Thymus (tissue), 11 donors: ENCODE results near the gene HOXC11. TPM values are rescaled to one million over a fixed set of nuclear protein-coding genes. Genes with fewer than 3 reads are reported as not detected.

Experiments
- DNase-seq, 9 donors: peaks; one replicate each; pipeline ENCODE4 v3.0.0-alpha.2; 2013; ENCODE audit warnings: low spot score in 9 of 9, low read depth in 6 of 9, missing footprints in 1 of 9
- H3K27ac ChIP-seq, 2 donors: one replicate each; pipeline ENCODE4 v1.5.1; 2013; ENCODE audit warnings: control low read depth in 1 of 2, low read depth in 1 of 2, low read length in 1 of 2, mild to moderate bottlenecking in 1 of 2, moderate library complexity in 1 of 2
- H3K27me3 ChIP-seq, 2 donors: one replicate each; pipeline ENCODE4 v1.5.1; 2013; ENCODE audit warnings: low read length in 1 of 2; ENCODE audit not compliant: control insufficient read depth in 2 of 2, insufficient read depth in 1 of 2
- H3K36me3 ChIP-seq, 2 donors: one replicate each; pipeline ENCODE4 v1.5.1; 2013; ENCODE audit warnings: low read length in 1 of 2, mild to moderate bottlenecking in 1 of 2, moderate library complexity in 1 of 2; ENCODE audit not compliant: control insufficient read depth in 2 of 2, insufficient read depth in 2 of 2
- H3K4me1 ChIP-seq, 2 donors: one replicate each; pipeline ENCODE4 v1.5.1; 2013; ENCODE audit warnings: low read length in 2 of 2; ENCODE audit not compliant: control insufficient read depth in 2 of 2, insufficient read depth in 2 of 2
- H3K4me3 ChIP-seq, 2 donors: one replicate each; pipeline ENCODE4 v1.5.1; 2013; ENCODE audit warnings: low read length in 2 of 2, control low read depth in 1 of 2, mild to moderate bottlenecking in 1 of 2
- H3K9me3 ChIP-seq, 2 donors: one replicate each; pipeline ENCODE4 v1.5.1; 2013; ENCODE audit warnings: low read length in 1 of 2, mild to moderate bottlenecking in 1 of 2; ENCODE audit not compliant: control insufficient read depth in 2 of 2, insufficient read depth in 1 of 2
- WGBS: extraction: QIAGEN DNeasy Blood & Tissue Kit; methylation state at CpG from one replicate; pipeline ENCODE4 v1.1.7; 2013; 5-methylcytosine and 5-hydroxymethylcytosine counted together
- polyA plus RNA-seq: library from polyadenylated mRNA; stranded (reverse); fragments of 200-250 nt; gene quantifications from one replicate; pipeline ENCODE4 v1.2.3, GENCODE V29; 2013
- total RNA-seq: library from RNA; stranded (reverse); fragments of 120-200 nt; gene quantifications from one replicate; pipeline ENCODE4 v1.2.4, GENCODE V29; 2013
- donor health status: healthy.

HOXC11 gene
- total and polyA plus RNA-seq, 2 donors = 0.21 TPM; not detected in 1

DNA sequence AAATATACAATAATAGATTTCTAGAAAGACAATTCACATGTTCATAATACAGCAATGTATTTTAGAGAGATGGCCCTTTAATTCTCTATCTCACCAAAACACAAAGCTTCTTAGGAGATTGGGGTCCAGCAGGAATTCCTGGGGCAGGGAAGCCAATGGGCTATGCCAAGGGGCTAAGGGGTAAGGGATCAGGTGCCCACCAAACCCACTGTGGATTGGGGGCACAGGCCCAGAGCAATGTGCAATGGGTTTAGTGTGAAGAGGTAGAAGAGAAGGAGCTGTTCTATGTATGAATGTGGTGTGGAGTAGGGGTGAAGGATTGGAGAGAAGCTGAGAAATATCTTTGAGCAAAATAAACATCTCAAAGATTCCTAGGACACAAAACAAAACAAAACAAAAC is 31.7 kb upstream of the HOXC11 start:
- Histone ChIP-seq H3K36me3 (no peaks in the 10 kb centered on the region), H3K9me3 (peaks cover 6 to 12% of the 10 kb centered on the region in 2 donors), H3K4me1 (no peaks in the 10 kb centered on the region), H3K4me3 (no peak overlapping the region), H3K27me3 (peaks cover 78 to 100% of the 10 kb centered on the region in 2 donors), H3K27ac (no peak overlapping the region)
- DNase-seq = no peak

DNA sequence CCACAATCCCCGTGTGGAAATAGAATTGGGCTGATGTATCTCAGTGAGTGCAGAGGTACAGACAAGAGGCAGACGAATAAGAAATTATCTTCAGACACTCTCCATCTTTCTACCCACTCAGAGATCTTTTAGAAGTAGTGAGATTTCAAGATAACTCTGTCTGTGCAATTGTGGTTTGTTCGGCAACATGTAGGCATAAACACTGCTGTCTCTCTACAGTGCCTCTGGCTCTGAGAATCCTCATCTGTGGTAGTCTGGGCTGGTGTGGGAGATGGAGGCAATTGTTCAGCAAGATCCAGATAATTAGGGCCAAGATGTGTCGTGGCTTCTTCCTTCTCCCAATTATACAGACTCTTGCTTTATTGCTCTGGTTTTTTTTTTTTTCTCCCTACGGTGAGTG is 31.2 kb upstream of the HOXC11 start:
- H3K4me3 ChIP-seq = no peak overlapping the region
- H3K36me3 ChIP-seq = no peaks in the 10 kb centered on the region
- 13% methylated on average over 5 of the region's 5 CpGs for WGBS
- peaks cover 6 to 12% of the 10 kb centered on the region in 2 donors for H3K9me3 ChIP-seq
- no peak overlapping the region for H3K27ac ChIP-seq
- DNase-seq = no peak
- no peaks in the 10 kb centered on the region for H3K4me1 ChIP-seq
- peaks cover 78 to 100% of the 10 kb centered on the region in 2 donors for H3K27me3 ChIP-seq

DNA sequence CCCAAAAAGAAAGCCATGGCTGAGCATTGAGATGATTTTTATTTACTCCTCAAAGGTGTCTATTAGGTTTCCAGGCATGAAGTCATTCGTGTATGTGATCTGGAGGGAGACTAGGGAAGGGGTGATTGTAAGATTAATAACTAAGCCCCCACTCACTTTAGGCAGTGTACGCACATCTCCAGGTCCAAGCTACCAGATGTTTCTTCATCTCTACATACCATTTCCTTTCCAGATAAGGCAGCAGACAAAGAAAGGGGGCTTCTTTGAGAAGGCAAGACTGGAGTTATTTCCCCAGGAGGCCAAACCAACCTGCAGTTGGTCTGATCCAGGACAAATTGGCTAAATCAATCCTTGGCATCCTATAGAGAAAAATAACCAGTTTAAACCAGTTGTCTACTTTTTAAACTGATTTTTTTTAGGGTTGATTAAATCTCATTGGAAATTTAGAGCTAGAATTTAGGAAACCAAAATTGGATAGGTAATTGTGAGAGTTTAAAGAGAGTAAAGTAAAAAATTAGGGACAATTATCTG is 30.4 kb upstream of the HOXC11 start:
- no peaks in the 10 kb centered on the region for H3K36me3 ChIP-seq
- H3K4me3 ChIP-seq = no peak overlapping the region
- peaks cover 74 to 100% of the 10 kb centered on the region in 2 donors for H3K27me3 ChIP-seq
- no peak for DNase-seq
- no peak overlapping the region for H3K27ac ChIP-seq
- H3K9me3 ChIP-seq = peaks cover 5 to 12% of the 10 kb centered on the region in 2 donors
- H3K4me1 ChIP-seq = no peaks in the 10 kb centered on the region
- WGBS = 16% methylated on average over 2 of the region's 2 CpGs

DNA sequence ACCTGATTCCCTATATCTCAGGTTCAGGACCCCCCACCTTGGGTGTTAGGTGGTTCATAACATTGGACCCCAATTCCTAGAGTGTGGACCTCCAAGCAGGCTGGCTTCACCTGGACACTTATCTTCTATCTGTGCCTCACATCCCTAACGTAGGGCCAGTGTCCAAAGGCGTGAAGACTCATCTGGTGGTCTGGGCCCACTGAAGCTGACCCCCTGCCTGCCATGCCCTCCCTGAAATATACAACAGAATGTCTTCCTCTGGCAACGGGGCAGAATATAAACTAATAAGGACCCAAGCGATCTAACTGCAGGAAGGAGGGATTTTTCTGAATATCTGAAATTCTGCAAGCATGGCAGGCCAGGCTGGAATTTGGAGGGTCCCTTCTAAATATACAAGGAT is 28.7 kb upstream of the HOXC11 start:
- WGBS = 13% methylated on average over 4 of the region's 4 CpGs
- Histone ChIP-seq H3K4me1 (no peaks in the 10 kb centered on the region), H3K9me3 (peaks cover 1 to 3% of the 10 kb centered on the region in 2 donors), H3K4me3 (no peak overlapping the region), H3K27me3 (peaks cover 74 to 100% of the 10 kb centered on the region in 2 donors), H3K27ac (no peak overlapping the region), H3K36me3 (no peaks in the 10 kb centered on the region)
- DNase-seq = no peak

DNA sequence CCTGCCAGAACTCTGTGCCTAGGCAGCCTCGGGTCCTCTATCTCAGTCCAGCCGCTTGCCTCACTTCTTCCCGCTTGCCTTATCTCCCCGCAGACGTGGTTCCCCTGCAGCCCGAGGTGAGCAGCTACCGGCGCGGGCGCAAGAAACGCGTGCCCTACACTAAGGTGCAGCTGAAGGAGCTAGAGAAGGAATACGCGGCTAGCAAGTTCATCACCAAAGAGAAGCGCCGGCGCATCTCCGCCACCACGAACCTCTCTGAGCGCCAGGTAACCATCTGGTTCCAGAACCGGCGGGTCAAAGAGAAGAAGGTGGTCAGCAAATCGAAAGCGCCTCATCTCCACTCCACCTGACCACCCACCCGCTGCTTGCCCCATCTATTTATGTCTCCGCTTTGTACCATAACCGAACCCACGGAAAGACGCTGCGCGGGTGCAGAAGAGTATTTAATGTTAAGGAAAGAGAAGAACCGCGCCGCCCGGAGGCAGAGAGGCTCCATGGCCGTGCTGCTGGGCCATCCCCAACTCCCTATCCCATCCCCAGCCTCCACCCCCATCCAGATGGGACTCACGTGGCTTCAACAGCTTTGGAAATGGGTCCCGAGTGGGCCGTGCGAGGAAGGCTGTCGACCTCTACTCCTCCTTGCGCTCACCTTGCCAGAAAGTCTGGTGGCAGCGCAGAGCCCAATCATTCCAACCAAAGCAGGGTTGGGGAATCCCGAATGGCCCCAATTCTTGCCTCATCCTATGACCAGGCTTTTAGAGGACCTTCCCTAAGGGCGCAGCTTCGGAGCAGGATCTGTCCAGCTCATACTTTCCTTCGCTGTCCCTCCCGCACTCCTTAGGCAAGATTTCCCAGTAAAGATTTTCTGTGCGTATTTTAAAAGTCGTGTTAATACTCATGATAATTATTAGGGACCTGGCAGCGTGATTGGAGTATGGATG is 27.7 kb upstream of the HOXC11 start:
- WGBS = 10% methylated on average over 51 of the region's 51 CpGs
- Histone ChIP-seq H3K36me3 (no peaks in the 10 kb centered on the region), H3K4me3 (no peak overlapping the region), H3K9me3 (peaks cover 1 to 3% of the 10 kb centered on the region in 2 donors), H3K27me3 (peaks cover 77 to 100% of the 10 kb centered on the region in 2 donors), H3K4me1 (no peaks in the 10 kb centered on the region), H3K27ac (no peak overlapping the region)
- DNase-seq = no peak

DNA sequence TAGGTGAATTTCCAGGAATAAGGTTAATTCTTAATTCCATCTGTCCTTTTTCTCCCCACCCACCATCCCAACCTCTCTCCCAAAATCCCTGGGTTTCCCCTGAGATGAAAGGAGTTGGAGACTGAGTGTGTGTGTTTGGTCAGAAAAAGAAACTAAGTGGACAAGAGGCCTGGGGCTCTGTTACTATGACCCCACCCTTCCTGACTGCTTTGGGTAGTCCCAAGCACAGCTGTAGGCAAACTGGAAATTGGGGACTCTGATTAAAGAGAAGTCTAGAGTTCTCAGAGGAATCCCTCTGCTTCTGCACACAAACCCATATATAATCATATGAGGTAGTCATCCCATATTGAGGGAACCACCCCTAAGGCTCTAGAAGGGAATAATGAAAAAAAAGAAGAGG is 25.2 kb upstream of the HOXC11 start:
- DNase-seq = no peak
- Histone ChIP-seq H3K27me3 (peaks cover 87 to 100% of the 10 kb centered on the region in 2 donors), H3K4me1 (no peaks in the 10 kb centered on the region), H3K4me3 (no peak overlapping the region), H3K36me3 (no peaks in the 10 kb centered on the region), H3K27ac (no peak overlapping the region), H3K9me3 (peaks cover 1 to 12% of the 10 kb centered on the region in 2 donors)

DNA sequence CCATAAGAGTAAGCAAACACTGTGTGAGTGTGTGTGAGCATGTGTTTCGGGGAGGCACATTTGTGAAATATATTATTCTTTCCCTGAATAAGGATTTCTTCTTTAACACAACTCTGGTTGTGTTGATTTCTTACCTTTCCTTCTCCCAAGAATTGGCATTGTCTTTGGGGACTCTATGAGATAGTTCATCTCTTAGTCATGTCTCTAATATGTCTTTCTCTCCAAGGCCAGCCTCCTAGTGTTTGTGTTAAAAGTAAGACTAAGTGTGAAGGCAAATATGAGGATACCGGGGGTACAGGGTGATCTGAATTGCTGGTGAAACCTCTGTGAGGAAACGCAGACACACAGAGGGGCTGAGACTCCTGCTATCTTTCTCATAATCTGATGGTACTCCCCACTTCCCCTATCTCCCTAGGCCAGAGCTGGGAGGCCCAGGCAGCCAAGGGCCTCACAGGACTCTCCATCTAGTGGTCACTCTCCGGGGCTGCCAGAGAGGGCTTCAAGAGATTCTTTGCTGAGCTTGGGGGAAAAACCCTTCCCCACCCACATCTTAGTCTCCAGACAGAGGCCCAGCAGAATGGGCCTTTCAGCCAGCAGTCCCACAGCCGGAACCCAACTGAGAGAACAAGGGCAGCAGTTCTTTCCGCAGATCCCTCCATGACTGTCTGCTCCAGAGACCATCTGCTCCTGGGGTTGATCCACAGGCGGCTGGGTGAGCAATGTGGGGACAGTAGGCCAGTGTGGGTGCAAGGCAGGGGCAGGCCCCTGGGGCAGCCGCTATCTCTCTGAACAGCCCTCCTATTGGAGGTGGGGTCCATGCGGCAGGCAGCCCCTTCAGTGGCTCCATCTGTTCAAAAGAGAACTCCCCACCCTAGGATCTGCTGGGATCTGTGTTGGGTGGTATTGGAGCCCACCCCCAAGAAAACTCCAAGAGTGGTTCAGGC is 24.0 kb upstream of the HOXC11 start:
- H3K9me3 ChIP-seq = peaks cover 1 to 12% of the 10 kb centered on the region in 2 donors
- H3K4me1 ChIP-seq = no peaks in the 10 kb centered on the region
- H3K36me3 ChIP-seq = no peaks in the 10 kb centered on the region
- WGBS = 33% methylated on average over 9 of the region's 9 CpGs
- H3K27ac ChIP-seq = no peak overlapping the region
- no peak overlapping the region for H3K4me3 ChIP-seq
- peaks cover 90 to 100% of the 10 kb centered on the region in 2 donors for H3K27me3 ChIP-seq
- DNase-seq = no peak

DNA sequence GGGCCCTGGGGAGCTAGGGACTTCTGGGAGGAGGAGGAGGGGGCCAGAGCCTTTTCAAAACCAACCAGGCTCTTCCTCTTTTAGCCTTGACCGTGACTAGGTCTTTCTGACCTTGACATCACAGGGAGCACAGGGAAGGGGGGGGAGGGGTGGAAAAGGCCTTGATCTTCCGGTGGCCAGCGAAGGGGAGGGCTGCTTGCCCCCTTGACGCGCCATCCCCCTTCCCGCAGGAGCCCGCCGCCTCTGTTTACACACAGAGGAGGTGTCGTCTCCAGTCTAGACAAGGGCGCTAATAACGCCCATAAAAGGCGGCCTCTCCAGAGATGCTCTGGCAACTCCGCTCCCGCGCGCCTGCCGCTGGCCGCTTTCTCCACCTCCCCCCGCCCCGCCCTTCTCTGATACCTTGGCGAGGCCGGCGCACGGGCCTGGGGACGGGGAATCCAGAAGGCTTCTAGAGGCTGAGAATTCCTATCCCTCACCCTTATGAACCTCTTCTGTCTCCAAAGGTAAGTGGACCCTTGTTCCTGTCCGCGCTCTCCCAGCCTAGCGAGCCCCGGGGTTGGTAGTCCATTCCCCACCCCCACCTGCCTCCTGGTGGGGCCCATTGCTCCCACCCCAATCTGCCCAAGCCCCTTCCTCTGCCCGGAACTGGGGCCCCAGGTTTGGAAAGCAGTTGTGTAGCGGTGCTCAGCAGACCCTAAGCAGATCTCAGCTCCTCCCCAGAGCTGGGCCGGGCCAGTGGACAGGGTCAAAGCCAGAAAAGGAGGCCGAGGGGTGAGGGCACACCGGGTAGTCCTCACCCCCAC is 23.1 kb upstream of the HOXC11 start:
- DNase-seq = no peak
- H3K36me3 ChIP-seq = no peaks in the 10 kb centered on the region
- peaks cover 90 to 100% of the 10 kb centered on the region in 2 donors for H3K27me3 ChIP-seq
- H3K4me1 ChIP-seq = no peaks in the 10 kb centered on the region
- H3K4me3 ChIP-seq = no peak overlapping the region
- 8% methylated on average over 34 of the region's 34 CpGs for WGBS
- H3K27ac ChIP-seq = no peak overlapping the region
- H3K9me3 ChIP-seq = peaks cover under 1 to 12% of the 10 kb centered on the region in 2 donors
